Uterus (tissue), 4 donors: ENCODE data around the gene FBLN2. TPM values are rescaled to one million over a fixed set of nuclear protein-coding genes. Genes with fewer than 3 reads are reported as not detected.

ENCODE experiments used
- DNase-seq, 2 donors: peaks; one replicate each; pipeline ENCODE4 v3.0.0-alpha.2; 2019 to 2020
- H3K27ac ChIP-seq, 2 donors: fragments of 200-600 bp; sonication (generic); 1 replicate in 1 of 2; 2 replicates in 1 of 2; pipeline ENCODE4 v1.5.1; 2016 to 2018
- H3K27me3 ChIP-seq, 2 donors: fragments of 200-600 bp; sonication (generic); one replicate each; pipeline ENCODE4 v1.5.1; 2018 to 2019; ENCODE audit warnings: control low read depth in 1 of 2
- H3K36me3 ChIP-seq, 2 donors: fragments of 200-600 bp; sonication (generic); one replicate each; pipeline ENCODE4 v1.5.1; 2019; ENCODE audit warnings: control low read depth in 1 of 2
- H3K4me1 ChIP-seq, 2 donors: fragments of 200-600 bp; sonication (generic); one replicate each; pipeline ENCODE4 v1.5.1; 2018 to 2019; ENCODE audit warnings: control low read depth in 1 of 2
- H3K4me3 ChIP-seq, 2 donors: fragments of 200-600 bp; sonication (generic); 1 replicate in 1 of 2; 2 replicates in 1 of 2; pipeline ENCODE4 v1.5.1; 2018 to 2019; ENCODE audit warnings: mild to moderate bottlenecking in 1 of 2
- H3K9me3 ChIP-seq, 2 donors: fragments of 200-600 bp; sonication (generic); one replicate each; pipeline ENCODE4 v1.5.1; 2019; ENCODE audit warnings: control low read depth in 1 of 2
- CTCF ChIP-seq, 4 experiments: fragments of 200-600 bp in 2 of 4; fragments of 450-650 bp in 2 of 4; sonication (generic) in 2 of 4; IDR thresholded peaks; one replicate each; pipeline ENCODE4 v1.5.1; 2016 to 2019; ENCODE audit warnings: antibody characterized with exemption in 4 of 4, mild to moderate bottlenecking in 2 of 4, moderate library complexity in 1 of 4
- POLR2A ChIP-seq, 2 donors: fragments of 450-650 bp; IDR thresholded peaks; one replicate each; pipeline ENCODE4 v1.6.1; 2016; ENCODE audit warnings: antibody characterized with exemption in 2 of 2, mild to moderate bottlenecking in 1 of 2, moderate library complexity in 1 of 2
- intact Hi-C: fragments of 100-400 bp; cut with DNase I; formaldehyde crosslinking; loops from one replicate; pipeline ENCODE4 v1.15.1; 2023; ENCODE audit warnings: low total_unique reads
- total RNA-seq, 4 donors: library from RNA; depleted of rRNA in 3 of 4; stranded (reverse); fragments of >200 nt in 3 of 4; gene quantifications; one replicate each; pipeline versions ENCODE4 v1.1.0 to v1.2.4, GENCODE V29; 2014 to 2023
- donor health status: DM: yes; HTN: yes; CAD: no.

Gene FBLN2
- total RNA-seq, 4 donors from 2014 or later: 39.2 to 217 (median 48.6) TPM

GRCh38 chr3:13574083-13574797 lies 25.3 kb downstream of the FBLN2 start:
- Histone ChIP-seq H3K4me1 (no peaks in the 10 kb centered on the region), H3K27ac (no peak overlapping the region), H3K4me3 (no peak overlapping the region), H3K27me3 (no peaks in the 10 kb centered on the region), H3K9me3 (no peaks in the 10 kb centered on the region), H3K36me3 (no peaks in the 10 kb centered on the region)
- TF ChIP-seq CTCF (IDR thresholded peaks at IDR 0.05) (no peak), POLR2A (IDR thresholded peaks at IDR 0.05) (no peak)
- DNase-seq: no peak
- intact Hi-C loops: no loop called here

- intact Hi-C loops: no loop called here
- Histone ChIP-seq H3K36me3 (no peaks in the 10 kb centered on the region), H3K4me1 (no peaks in the 10 kb centered on the region), H3K27me3 (no peaks in the 10 kb centered on the region), H3K27ac (no peak overlapping the region), H3K9me3 (no peaks in the 10 kb centered on the region), H3K4me3 (no peak overlapping the region)
- no peak for DNase-seq
- no peak for TF ChIP-seq POLR2A (IDR thresholded peaks at IDR 0.05)
- no peak for TF ChIP-seq CTCF (IDR thresholded peaks at IDR 0.05)
Measured at GRCh38 chr3:13574798-13575451, 26.0 kb downstream of the FBLN2 start.

- no peak overlapping the region for H3K27ac ChIP-seq
Measured at GRCh38 chr3:13575459-13576061, 26.6 kb downstream of the FBLN2 start.

GRCh38 chr3:13577181-13578121 lies 28.5 kb downstream of the FBLN2 start:
- no peak for DNase-seq
- H3K4me1 ChIP-seq: no peaks in the 10 kb centered on the region
- TF ChIP-seq POLR2A (IDR thresholded peaks at IDR 0.05): no peak
- TF ChIP-seq CTCF (IDR thresholded peaks at IDR 0.05): no peak
- H3K4me3 ChIP-seq: no peak overlapping the region
- intact Hi-C loops: no loop called here
- no peak overlapping the region for H3K27ac ChIP-seq
- H3K36me3 ChIP-seq: no peaks in the 10 kb centered on the region
- H3K27me3 ChIP-seq: no peaks in the 10 kb centered on the region
- no peaks in the 10 kb centered on the region for H3K9me3 ChIP-seq

More at GRCh38 chr3:13575459-13576061, 26.6 kb downstream of the FBLN2 start:
- Histone ChIP-seq H3K9me3 (no peaks in the 10 kb centered on the region), H3K27me3 (no peaks in the 10 kb centered on the region), H3K4me1 (no peaks in the 10 kb centered on the region), H3K4me3 (no peak overlapping the region), H3K36me3 (no peaks in the 10 kb centered on the region)
- DNase-seq: no peak
- TF ChIP-seq CTCF (IDR thresholded peaks at IDR 0.05) (no peak), POLR2A (IDR thresholded peaks at IDR 0.05) (no peak)
- intact Hi-C loops: no loop called here
